Measurements from ENCODE around the gene INTS4.
"Not testable (repeated sequence)": the region's sequence is repeated elsewhere in the genome, so short reads cannot be mapped to it uniquely, and the experiment has no call there.

The INTS4 gene

GRCh38 chr11:77879218-77879617 is 115.2 kb downstream of the INTS4 start:
- no peak for DNase-seq (ENCODE audit: low spot score)

- not testable (repeated sequence) for DNase-seq (ENCODE audit: low spot score)
Measured at GRCh38 chr11:77878247-77878646, 116.2 kb downstream of the INTS4 start.

- no peak for DNase-seq (ENCODE audit: low spot score)
Measured at GRCh38 chr11:77876045-77876444, 118.4 kb downstream of the INTS4 start.

- DNase-seq (ENCODE audit: low spot score), result no peak
Measured at GRCh38 chr11:77874206-77874605, 120.3 kb downstream of the INTS4 start.

GRCh38 chr11:77873345-77873744 is 121.1 kb downstream of the INTS4 start:
- no peak for DNase-seq (ENCODE audit: low spot score)

DNA sequence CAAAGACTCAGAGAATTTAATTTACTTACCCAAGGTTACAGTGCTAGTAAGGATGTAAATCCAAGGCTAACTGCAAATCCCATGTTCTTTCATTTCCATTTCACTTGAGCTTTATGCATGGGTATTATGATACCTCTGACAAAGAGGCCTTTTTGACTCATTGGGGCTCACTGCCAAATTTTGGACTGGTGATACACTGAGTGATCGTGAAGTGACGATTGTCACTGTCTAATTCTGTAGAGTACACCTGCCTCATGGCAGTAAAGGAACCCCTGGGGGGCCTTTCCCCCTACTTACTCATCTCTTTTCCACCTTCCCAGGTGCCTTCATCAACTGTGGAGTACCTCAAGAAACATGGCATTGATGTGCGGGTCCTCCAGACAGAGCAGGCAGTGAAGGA is 122.6 kb downstream of the INTS4 start:
- no peak for DNase-seq (ENCODE audit: low spot score)

- DNase-seq (ENCODE audit: low spot score), result no peak
Measured at GRCh38 chr11:77868744-77869143, 125.7 kb downstream of the INTS4 start.

- no peak for DNase-seq (ENCODE audit: low spot score)
Measured at GRCh38 chr11:77866336-77866735, 128.1 kb downstream of the INTS4 start.

- no peak for DNase-seq (ENCODE audit: low spot score)
Measured at GRCh38 chr11:77865805-77866204, 128.7 kb downstream of the INTS4 start.

DNA sequence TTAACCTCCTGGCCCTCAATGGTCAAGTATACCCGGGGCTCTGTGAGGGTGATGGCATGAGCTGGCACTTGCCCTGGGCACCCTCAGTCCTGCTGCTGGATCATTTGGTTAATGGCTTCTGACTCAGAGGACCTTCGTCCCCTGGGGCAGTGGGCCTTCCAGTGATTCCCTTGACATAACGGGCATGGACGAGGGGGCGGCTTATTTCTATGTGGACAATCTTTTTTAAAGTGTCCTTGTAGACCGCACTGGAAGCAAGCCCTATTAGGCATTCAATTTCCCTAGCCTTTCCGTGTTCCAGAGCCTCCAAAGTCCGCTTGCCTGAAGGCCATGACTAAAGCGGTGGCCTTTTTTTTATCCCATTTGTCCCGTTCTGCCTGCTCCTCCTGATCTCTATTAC is 133.0 kb downstream of the INTS4 start:
- DNase-seq (ENCODE audit: low spot score), result not testable (repeated sequence)

GRCh38 chr11:77857906-77858457 is 136.5 kb downstream of the INTS4 start:
- DNase-seq (ENCODE audit: low spot score), result not testable (repeated sequence)

DNA sequence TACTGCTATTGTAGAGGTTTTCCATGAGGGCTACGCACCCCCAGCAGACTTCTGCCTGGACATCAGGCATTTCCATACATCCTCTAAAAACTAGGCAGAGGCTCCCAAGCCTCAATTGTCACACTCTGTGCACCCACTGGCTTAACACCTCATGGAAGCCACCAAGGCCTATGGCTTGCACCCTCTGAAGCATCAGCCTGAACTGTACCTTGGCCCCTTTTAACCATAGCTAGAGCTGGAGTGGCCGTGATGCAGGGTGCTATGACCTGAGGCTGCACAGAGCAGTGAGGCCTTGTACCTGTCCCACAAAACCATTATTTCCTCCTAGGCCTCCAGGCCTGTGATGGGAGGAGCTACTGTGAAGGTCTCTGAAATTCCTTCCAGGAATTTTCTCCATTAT is 139.6 kb downstream of the INTS4 start:
- DNase-seq (ENCODE audit: low spot score), result no peak

DNA sequence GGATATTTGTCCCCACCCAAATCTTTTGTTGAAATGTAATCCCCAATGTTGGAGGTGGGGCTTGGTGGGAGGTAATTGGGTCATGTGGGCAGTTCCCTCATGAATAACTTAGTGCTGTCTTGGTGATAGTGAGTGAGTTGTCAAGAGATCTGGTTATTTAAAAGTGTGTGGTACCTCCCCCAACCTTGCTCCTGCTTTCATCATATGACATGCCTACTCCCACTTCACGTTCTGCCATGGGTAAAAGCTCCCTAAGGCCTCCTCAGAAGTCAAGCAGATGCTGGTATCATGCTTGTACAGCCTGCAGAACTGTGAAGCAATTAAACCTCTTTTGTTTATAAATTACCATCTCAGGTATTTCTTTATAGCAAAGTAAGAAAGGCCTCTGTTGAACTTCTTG is 143.0 kb downstream of the INTS4 start:
- DNase-seq (ENCODE audit: low spot score), result no peak

DNA sequence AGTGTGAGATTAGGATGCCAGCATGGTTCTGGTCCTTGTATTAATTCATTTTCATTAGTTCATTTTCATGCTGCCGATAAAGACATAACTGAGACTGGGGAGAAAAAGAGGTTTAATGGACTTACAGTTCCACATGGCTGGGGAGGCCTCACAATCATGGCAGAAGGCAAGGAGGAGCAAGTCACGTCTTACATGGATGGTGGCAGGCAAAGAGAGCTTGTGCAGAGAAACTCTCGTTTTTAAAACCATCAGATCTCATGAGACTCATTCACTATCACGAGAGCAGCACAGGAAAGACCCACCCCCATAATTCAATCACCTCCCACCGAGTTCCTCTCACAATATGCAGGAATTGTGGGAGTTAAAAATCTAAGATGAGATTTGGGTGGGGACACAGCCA is 150.8 kb downstream of the INTS4 start:
- not testable (repeated sequence) for DNase-seq (ENCODE audit: low spot score)

- DNase-seq (ENCODE audit: low spot score), result no peak
Measured at GRCh38 chr11:77842441-77843121, 151.9 kb downstream of the INTS4 start.

DNA sequence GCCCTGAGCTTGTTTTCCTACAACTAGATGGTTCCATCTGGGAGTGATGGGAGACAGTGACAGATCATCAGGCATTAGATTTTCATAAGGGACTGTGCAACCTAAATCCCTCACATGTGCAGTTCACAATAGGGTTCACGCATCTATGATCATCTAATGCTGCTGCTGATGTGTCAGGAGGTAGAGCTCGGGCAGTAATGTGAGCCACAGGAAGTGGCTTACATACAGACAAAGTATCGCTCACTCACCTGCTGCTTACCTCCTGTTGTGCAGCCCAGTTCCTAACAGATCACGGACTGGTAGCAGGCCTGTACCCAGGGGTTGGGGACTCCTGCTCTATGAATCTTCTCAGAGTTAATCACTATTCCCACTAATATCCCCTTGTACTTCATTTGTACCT is 161.2 kb downstream of the INTS4 start:
- DNase-seq (ENCODE audit: low spot score), result no peak

DNA sequence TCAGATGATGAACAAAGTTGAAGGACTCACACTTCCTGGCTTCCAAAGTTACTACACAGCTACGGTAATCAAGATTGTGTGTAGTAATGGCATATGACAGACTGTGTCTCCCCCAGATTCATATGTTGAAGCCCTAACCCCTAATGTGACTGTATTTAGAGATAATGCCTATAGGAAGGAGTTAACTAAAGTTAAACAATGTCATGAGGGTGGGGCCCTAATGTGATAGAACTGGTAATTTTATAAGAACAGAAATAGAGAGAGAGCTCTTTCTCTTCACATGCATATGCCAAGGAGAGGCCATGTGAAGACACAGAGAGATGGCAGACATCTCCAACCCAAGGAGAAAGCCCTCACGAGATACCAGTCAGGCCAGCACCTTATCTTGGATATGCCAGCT is 165.5 kb downstream of the INTS4 start:
- no peak for DNase-seq (ENCODE audit: low spot score)
